Hematopoietic multipotent progenitor cell treated with erythropoietin and hydrocortisone succinate and interleukin-3 and kit ligand, for 8 days (in vitro differentiated cells): ENCODE data around the gene YIF1B.
A peak's percentile ranks its signal among the peaks of the same experiment; 100 is the strongest.

ENCODE experiments used
- DNase-seq: peaks from one replicate; pipeline ENCODE4 v3.0.0-alpha.2; 2015

The YIF1B gene

GRCh38 chr19:38331728-38332127 lies 16.0 kb upstream of the YIF1B start:
- no peak for DNase-seq

- no peak for DNase-seq
Observed at GRCh38 chr19:38329651-38330050, 13.9 kb upstream of the YIF1B start.

GRCh38 chr19:38326591-38326990 lies 10.8 kb upstream of the YIF1B start:
- DNase-seq = no peak

DNA sequence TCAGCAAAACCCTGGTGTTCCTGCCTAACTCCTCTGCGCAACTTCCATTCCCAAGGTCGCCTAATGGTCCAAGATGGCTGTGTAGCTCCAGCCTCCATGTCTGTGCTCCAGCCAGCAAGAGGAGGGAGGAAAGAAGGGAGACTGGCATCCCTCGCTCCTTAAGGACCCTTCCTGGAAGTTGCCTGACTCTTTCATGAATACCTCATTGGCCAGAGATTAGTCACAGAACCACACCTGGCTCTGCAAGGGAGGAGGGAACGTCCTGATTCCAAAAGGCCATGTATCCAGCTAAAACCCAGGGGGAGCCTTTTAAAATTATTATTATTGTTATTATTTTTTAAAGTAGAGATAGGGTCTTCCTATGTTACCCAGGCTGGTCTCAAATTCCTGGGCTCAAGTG lies 8.7 kb upstream of the YIF1B start:
- no peak for DNase-seq

GRCh38 chr19:38323291-38323690 lies 7.5 kb upstream of the YIF1B start:
- DNase-seq = no peak

- no peak for DNase-seq
Observed at GRCh38 chr19:38321646-38322196, 6.0 kb upstream of the YIF1B start.

GRCh38 chr19:38320969-38321339 lies 5.2 kb upstream of the YIF1B start:
- DNase-seq = no peak

GRCh38 chr19:38319421-38320258 lies 3.9 kb upstream of the YIF1B start, which contains the start of gene KCNK6:
Gene KCNK6 (plus strand): TSS chr19:38319845. CDS start chr19:38319951, 106 bp downstream.
- DNase-seq = peak; percentile 27

GRCh38 chr19:38318660-38319059 lies 2.9 kb upstream of the YIF1B start:
- peak; percentile 27 for DNase-seq

- DNase-seq = peak; percentile 95
Observed at GRCh38 chr19:38317104-38317612, 1.4 kb upstream of the YIF1B start.

GRCh38 chr19:38316477-38317067 lies 825 bp upstream of the YIF1B start:
- no peak for DNase-seq

DNA sequence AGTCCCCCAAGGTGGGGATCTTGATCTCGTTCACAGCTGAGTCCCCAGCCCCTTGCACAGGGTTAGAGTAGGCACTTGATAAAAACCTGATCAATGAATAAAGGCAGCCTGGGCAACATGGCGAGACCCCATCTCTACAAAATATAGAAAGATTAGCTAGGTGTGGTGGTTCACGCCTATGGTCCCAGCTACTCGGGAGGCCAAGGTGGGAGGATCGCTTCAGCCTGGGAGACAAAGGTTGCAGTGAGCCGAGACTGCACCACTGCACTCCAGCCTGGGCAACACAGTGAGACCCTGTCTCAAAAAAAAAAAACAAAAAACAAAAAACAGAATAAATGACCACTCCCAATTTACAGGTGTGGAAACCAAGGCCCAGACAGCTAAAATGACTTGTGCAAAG lies 4.8 kb downstream of the YIF1B start:
- DNase-seq = no peak

DNA sequence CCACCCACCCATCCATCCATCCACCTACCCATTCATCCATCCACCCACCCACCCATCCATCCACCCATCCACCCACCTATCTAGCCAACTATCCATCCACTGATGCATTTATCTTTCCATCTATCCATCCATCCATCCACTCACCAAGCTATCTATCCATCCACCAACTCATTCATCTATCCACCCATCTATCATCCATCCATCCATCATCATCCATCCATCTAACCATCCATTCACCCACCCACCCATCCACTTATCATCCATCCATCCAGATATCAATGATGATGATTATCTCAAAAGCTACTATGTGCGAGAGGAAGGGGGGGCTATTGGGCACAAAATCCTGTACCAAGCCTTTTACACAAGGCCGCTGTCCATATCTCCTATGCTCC lies 5.5 kb downstream of the YIF1B start:
- no peak for DNase-seq

DNA sequence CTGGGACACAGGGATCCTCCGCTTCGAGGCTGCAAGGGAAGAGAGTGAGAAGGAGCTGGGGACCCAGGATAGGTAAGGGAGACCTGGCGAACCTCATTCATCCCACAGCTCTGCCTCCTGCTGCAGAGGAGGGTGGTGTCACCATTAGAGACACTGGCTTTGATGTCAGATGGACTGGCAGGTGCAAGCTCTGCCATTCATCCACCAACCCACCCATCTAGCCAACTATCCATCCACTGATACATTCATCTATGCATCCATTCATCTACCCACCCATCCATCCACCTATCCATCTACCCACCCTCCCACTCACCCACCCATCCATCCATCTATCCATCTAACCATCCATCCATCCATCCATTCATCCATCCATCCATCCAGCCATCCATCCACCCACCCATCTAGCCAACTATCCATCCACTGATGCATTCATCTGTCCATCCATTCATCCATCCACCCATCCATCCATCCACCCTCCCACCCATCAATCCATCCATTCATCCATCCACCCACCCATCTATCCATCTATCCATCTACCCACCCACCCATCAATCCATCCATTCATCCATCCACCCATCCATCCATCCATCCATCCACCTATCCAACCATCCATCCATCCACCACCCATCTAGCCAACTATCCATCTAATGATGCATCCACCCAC lies 6.0 kb downstream of the YIF1B start:
- no peak for DNase-seq

DNA sequence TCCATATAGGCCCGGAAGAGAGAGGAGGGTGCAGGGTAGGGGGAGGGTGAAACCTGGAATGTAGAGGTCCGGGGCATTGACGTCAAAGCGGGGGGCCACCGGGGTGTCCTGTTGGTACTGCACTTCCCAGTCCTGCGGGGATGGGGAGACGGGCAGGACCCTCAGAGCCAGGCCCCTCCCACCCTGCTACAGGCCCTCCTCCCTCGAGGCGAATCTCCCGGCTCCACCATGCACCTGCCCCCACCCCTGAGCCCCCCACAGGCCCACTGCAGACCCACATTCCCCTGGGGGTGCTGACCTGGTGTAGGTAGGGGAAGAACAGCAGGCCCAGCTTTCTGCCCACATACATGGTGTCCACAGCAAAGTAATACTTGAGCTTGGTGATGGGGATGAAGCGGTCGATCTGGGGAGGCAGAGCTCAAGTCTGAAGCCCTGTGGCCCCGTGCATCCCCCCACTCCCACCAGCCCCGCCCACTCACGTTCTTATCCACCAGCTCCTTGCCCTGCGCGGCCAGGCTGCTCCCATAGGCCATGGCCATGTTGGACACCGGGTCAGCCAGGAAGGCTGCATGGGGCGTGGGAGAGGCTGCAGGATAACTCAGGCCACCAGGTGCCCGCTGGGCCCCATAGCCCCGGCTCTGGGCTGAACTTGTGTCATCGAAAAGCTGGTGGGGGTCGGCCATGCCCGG lies 6.7 kb downstream of the YIF1B start:
- no peak for DNase-seq

- DNase-seq = no peak
Observed at GRCh38 chr19:38308006-38308766, 7.6 kb downstream of the YIF1B start.

- DNase-seq = no peak
Observed at GRCh38 chr19:38307597-38307996, 8.2 kb downstream of the YIF1B start.

DNA sequence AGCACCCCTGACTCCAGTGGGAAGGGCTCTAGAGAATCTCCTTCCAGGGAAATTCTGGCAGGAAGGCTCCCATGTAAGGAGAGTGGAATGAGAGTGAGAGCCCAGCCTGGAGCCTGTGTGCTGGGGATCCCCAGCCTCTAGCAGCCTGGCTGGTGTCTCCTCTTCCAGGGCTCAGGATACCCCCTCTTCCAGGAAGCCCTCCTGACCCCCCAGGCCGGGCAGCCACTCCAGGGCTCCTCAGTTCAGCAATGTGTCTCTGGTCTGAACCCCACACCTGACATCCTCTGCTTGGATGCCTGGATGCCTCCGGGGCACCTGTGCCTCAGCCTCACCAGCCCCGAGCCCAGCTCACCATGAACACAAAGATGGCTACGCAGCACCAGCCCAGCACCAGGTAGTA lies 8.7 kb downstream of the YIF1B start:
- no peak for DNase-seq

GRCh38 chr19:38306236-38306635 lies 9.5 kb downstream of the YIF1B start:
- no peak for DNase-seq

DNA sequence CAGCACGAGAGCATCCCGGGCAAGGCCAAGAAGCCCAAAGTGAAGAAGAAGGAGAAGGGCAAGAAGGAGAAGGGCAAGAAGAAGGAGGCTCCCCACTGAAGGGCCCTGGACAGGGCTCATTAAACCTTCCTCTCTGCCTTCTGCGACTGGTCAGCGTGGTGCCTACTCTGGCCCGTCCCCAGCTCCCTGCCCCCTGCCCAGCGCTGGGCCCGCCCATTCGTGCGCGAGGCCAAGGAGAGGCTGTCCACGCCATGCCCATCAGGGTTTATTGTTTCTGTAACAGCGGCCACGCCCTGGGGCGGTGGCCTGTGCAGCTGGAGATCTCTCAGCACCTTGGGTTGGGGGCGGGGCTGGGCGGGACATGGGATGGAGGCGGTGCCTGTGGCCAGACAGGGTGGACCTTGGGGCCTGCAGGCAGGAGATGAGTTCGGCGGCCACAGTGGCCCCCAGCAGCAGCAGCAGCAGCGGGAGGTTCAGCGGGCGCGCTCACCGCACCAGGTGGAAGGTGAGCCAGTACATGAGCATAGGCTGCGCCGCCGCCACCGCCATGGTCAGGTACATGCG lies 10.8 kb downstream of the YIF1B start:
- peak; percentile 69 for DNase-seq

GRCh38 chr19:38304352-38304865 lies 11.3 kb downstream of the YIF1B start:
- DNase-seq = no peak
